HG03521 (cell line): Measurements from ENCODE around the gene ADCY9.

ENCODE experiments used
- ATAC-seq: cut with Tn5 transposase; IDR thresholded peaks from one replicate; pipeline ENCODE4 v1.9.1; 2021; ENCODE audit warnings: mild to moderate bottlenecking, moderate library complexity; ENCODE audit not compliant: unreplicated experiment

The ADCY9 gene

GRCh38 chr16:3924763-3925162, 191.5 kb downstream of the ADCY9 start:
- no peak for ATAC-seq

GRCh38 chr16:3922241-3922640, 194.0 kb downstream of the ADCY9 start:
- ATAC-seq = no peak

GRCh38 chr16:3920206-3920605, 196.0 kb downstream of the ADCY9 start:
- ATAC-seq = no peak

GRCh38 chr16:3919413-3919812, 196.8 kb downstream of the ADCY9 start:
- no peak for ATAC-seq

- ATAC-seq = no peak
These were observed 200.6 kb downstream of the ADCY9 start for GRCh38 chr16:3915426-3916260.

- ATAC-seq = no peak
These were observed 203.3 kb downstream of the ADCY9 start for GRCh38 chr16:3912897-3913296.
